Mammary epithelial cell (primary cell): ENCODE measurements around the gene RBM10.

ENCODE experiments used
- EZH2 ChIP-seq: IDR thresholded peaks from 2 replicates; pipeline ENCODE4 v1.6.1; 2012; ENCODE audit warnings: low read length, inconsistent platforms, borderline replicate concordance
- TF ChIP-seq, protein P1 (sequence below), 2 donors: IDR thresholded peaks in 1 of 2; conservative IDR thresholded peaks in 1 of 2; 2 replicates each; pipeline ENCODE4 v1.5.1; 2011 to 2012; ENCODE audit warnings: inconsistent platforms in 2 of 2, low read length in 2 of 2, mild to moderate bottlenecking in 2 of 2, control low read depth in 1 of 2, low read depth in 1 of 2; ENCODE audit not compliant: insufficient read depth in 1 of 2; ENCODE audit errors: extremely low read depth in 1 of 2

DNA sequence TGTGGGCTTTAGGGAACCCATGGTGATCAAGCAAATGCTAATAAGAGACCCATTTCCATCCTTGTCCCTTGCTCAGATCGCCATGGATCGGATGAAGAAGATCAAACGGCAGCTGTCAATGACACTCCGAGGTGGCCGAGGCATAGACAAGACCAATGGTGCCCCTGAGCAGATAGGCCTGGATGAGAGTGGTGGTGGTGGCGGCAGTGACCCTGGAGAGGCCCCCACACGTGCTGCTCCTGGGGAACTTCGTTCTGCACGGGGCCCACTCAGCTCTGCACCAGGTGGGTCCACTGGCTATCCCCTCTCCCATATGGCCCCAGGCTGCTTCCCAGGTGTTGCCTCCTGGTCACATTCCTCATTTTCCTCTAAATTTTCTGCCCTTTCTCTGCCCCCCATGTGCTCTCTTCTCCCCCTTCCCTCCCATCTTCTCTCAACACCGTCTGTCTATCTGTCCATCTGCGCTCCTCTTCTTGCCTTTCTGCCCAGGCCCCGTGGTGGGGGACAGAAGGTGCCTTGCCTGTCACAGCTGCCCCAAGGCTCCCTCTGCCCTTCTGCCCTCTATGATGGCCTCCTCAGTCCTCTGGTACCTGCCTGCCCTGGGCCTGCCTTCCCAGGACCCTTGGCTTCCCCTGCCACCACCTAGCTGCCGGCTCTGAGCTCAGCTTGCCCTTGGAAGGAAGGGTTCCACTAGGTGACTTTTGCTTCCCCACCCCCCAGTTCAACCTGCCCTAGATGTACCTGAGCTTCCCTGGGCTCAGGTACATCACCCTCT, 78.6 kb downstream of the RBM10 start:
- TF ChIP-seq, protein P1, sequence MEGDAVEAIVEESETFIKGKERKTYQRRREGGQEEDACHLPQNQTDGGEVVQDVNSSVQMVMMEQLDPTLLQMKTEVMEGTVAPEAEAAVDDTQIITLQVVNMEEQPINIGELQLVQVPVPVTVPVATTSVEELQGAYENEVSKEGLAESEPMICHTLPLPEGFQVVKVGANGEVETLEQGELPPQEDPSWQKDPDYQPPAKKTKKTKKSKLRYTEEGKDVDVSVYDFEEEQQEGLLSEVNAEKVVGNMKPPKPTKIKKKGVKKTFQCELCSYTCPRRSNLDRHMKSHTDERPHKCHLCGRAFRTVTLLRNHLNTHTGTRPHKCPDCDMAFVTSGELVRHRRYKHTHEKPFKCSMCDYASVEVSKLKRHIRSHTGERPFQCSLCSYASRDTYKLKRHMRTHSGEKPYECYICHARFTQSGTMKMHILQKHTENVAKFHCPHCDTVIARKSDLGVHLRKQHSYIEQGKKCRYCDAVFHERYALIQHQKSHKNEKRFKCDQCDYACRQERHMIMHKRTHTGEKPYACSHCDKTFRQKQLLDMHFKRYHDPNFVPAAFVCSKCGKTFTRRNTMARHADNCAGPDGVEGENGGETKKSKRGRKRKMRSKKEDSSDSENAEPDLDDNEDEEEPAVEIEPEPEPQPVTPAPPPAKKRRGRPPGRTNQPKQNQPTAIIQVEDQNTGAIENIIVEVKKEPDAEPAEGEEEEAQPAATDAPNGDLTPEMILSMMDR (conservative IDR thresholded peaks at IDR 0.05 in 1 of 2, IDR thresholded peaks at IDR 0.05 in 1 of 2; ENCODE audit: extremely low read depth in 1 of 2, insufficient read depth in 1 of 2, low read depth in 1 of 2, low read length in 2 of 2): no peak
- no peak for TF ChIP-seq EZH2
